Measurements from ENCODE around the gene TNFRSF9. TPM values are rescaled to one million over a fixed set of nuclear protein-coding genes. Genes with fewer than 3 reads are reported as not detected.

The TNFRSF9 gene
- total RNA-seq, 1 experiment from 2014 or later = not detected

- H3T11ph ChIP-seq (ENCODE audit: low read length) = no peak overlapping the region
- H3K23me2 ChIP-seq (ENCODE audit: insufficient read length, low read depth, low read length, poor library complexity, severe bottlenecking) = no peaks in the 10 kb centered on the region
- no peak overlapping the region for H2BK15ac ChIP-seq (ENCODE audit: low read depth, low read length)
- no peak; the same call in 2 of the 3 replicates for TF ChIP-seq CTCF (conservative IDR thresholded peaks at IDR 0.05)
- no peak overlapping the region for H3K4ac ChIP-seq (ENCODE audit: low read depth, low read length)
- H3K4me3 Mint-ChIP-seq = no peak overlapping the region
- H3K9me3 ChIP-seq (ENCODE audit: control insufficient read depth, low read depth, low read length) = no peaks in the 10 kb centered on the region
- no peak overlapping the region for H3K56ac ChIP-seq (ENCODE audit: insufficient read length, low read depth, low read length)
- H3K14ac ChIP-seq (ENCODE audit: insufficient read depth, low read length) = no peak overlapping the region
- H3K9me3 Mint-ChIP-seq = no peaks in the 10 kb centered on the region
- H4K8ac ChIP-seq (replicated peaks; ENCODE audit: insufficient read length, low read depth, low read length) = no peak overlapping the region
- no peak overlapping the region for H3K4me2 ChIP-seq (ENCODE audit: insufficient read depth, insufficient read length, low read length)
- H2AFZ ChIP-seq (ENCODE audit: low read length) = no peak overlapping the region
- H3K18ac ChIP-seq (ENCODE audit: insufficient read length, low read depth, low read length) = no peak overlapping the region
- no peak overlapping the region for H3K23ac ChIP-seq (ENCODE audit: insufficient read length, low read depth, low read length)
- H2BK20ac ChIP-seq (ENCODE audit: low read depth, low read length, poor library complexity, severe bottlenecking) = no peak overlapping the region
- H2BK120ac ChIP-seq (ENCODE audit: low read depth, low read length, poor library complexity, severe bottlenecking) = no peak overlapping the region
- DNase-seq = no peak
- H3K79me2 ChIP-seq (ENCODE audit: insufficient read depth, low read length) = no peaks in the 10 kb centered on the region
- H3K27ac ChIP-seq (ENCODE audit: insufficient read length, low read depth, low read length) = no peak overlapping the region
- no CpG with 5 or more reads among the region's 15 CpGs for WGBS (ENCODE audit: extremely low coverage, insufficient read length, low lambda C conversion rate)
- no peak overlapping the region for H4K5ac ChIP-seq (ENCODE audit: insufficient read length, low read depth, low read length)
- H3K36me3 Mint-ChIP-seq (ENCODE audit: insufficient read depth in 1 of 3, low read depth in 3 of 3) = no peaks in the 10 kb centered on the region
- no peak overlapping the region for H3K9ac ChIP-seq (ENCODE audit: extremely low read depth, insufficient read length, low read length)
- H3K79me1 ChIP-seq (ENCODE audit: insufficient read depth, low read depth, low read length, poor library complexity, severe bottlenecking) = no peaks in the 10 kb centered on the region
- H4K20me1 ChIP-seq (ENCODE audit: control insufficient read depth, insufficient read depth, insufficient read length) = no peaks in the 10 kb centered on the region
- H3K27me3 Mint-ChIP-seq (ENCODE audit: low read depth) = peaks cover 17% of the 10 kb centered on the region
- no peak overlapping the region for H2AK5ac ChIP-seq (ENCODE audit: insufficient read length, low read length)
- H3K27me3 ChIP-seq (ENCODE audit: insufficient read depth, low read length) = no peaks in the 10 kb centered on the region
- H2BK12ac ChIP-seq (ENCODE audit: insufficient read length, low read depth, low read length) = no peak overlapping the region
- no peaks in the 10 kb centered on the region for H3K4me1 Mint-ChIP-seq
- H2BK5ac ChIP-seq (ENCODE audit: insufficient read length, low read length) = no peak overlapping the region
- no peak overlapping the region for H4K91ac ChIP-seq (ENCODE audit: insufficient read length, low read depth, low read length)
- H3K27ac Mint-ChIP-seq = no peak overlapping the region
- H3K4me1 ChIP-seq (ENCODE audit: insufficient read depth, low read length) = no peaks in the 10 kb centered on the region
Observed at GRCh38 chr1:7932524-7933138, 8.0 kb downstream of the TNFRSF9 start.
